ENCODE results near the gene TMEM145.

TMEM145 gene

DNA sequence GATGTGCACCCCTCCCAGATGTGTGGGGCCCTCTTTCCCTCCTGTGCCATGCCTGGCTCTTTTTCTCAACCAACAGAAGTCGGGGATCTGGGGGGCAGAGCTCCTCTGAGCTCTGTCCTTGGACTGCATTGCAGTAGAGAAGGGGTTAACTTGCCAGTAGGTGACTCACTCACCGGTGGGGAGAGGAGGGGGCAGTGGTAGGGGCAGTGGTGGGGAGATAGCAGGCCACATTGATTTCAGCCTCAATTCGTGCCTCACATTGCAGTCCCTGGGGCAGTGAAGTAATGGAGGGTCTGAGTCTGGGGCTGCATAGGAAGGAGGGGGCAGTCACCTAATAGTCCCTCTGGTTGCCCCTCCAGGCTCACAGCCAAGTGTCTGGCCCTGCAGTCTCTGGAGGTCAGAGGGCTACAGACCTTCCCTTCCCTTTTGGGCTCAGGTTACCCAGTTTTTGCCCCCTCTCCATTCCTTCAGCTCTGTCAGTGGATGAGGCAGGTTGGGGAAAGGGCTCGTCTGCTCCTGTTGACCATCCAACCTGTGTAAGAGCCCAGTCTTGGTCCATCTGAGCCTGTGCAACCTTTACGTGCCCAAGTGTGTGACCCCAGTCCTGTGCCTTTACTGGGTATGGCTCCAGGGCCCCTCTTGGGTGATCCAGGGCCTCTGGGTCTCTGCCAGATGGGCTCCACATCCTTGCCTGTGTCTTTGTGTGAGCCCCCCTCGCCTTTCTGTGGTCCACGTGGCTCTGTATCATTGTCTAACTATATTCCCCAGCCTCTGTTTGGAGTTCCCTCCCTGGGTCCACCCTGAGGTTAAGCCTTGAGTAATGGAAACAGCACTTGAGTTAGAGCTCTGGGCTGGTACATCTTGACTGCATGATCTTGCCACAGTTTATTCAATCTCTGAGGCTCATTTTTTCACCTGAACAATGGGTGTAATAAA is 31.0 kb upstream of the TMEM145 start:
- H3K9me3 Mint-ChIP-seq = no peaks in the 10 kb centered on the region
- H3K27ac Mint-ChIP-seq = no peak overlapping the region
- H3K36me3 Mint-ChIP-seq (ENCODE audit: low read depth) = no peaks in the 10 kb centered on the region
- H3K4me1 Mint-ChIP-seq (ENCODE audit: low read depth) = peaks cover 39% of the 10 kb centered on the region
- H3K27me3 Mint-ChIP-seq = no peaks in the 10 kb centered on the region
- peak overlapping the region; percentile 63 for H3K4me3 Mint-ChIP-seq

DNA sequence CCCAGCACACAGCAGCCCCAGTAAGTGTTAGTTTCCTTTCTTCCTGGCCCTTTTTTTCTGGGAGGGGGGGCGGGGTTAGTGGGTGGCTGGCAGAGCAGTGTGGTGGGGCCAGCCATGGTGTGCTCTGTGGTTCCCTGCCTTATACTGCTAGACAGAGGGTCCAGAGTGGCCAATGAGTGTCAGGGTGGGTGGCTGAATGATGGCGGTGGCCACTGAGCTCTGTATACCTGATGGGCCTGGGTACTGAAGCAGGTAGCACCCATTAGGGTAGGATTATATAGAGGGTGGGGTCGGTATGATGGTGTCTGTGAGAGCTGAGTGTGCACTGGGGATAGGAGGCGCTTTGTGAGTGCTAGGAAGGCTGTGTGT is 30.3 kb upstream of the TMEM145 start:
- Mint-ChIP-seq H3K4me3 (peak overlapping the region; percentile 57), H3K27me3 (no peaks in the 10 kb centered on the region), H3K4me1 (ENCODE audit: low read depth) (peaks cover 35% of the 10 kb centered on the region), H3K36me3 (ENCODE audit: low read depth) (no peaks in the 10 kb centered on the region), H3K9me3 (no peaks in the 10 kb centered on the region), H3K27ac (no peak overlapping the region)

DNA sequence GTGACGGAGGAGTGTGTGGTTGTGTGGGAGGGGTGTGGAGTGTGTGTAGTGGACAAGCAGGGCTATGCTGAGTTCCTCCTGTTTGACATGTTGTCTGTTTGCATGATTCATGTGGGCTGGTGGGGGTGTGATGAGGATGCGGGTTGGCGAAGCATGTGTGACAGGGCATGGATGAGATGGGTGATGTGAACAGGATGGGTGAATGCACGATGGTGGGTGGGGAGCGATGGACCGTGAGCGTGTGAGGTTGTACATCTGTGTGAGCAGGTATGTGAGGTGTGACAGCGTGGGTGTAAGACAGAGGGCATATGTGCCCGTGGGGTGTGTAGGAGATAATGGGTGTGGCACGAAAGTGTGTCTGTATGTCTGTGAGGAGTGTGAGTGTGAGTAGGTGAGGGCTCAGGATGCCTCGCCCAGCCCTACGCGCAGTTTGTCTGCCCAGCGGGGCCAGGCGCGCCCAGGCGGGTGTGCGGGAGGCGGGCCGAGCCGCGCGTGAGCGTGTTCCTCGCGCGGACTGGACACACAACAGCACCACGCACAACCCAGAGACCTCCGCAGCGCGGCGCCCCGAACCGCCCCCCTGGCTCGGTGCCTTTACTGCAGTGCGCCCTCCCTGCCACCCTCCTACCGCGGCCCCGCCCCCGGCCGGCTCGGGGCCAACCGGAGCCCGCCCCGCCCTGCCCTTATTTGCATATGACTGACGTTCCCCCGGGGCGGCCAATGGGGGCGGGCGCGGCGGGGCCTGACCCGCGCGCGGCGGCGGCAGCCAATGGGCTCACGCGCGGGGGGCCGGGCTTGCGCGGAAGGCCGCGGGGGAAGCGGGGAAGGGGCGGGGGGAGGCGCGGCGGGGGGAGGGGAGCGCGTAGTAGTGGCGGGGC is 29.7 kb upstream of the TMEM145 start:
- Mint-ChIP-seq H3K4me1 (ENCODE audit: low read depth) (peaks cover 32% of the 10 kb centered on the region), H3K36me3 (ENCODE audit: low read depth) (no peaks in the 10 kb centered on the region), H3K27me3 (no peaks in the 10 kb centered on the region), H3K27ac (no peak overlapping the region), H3K4me3 (no peak overlapping the region), H3K9me3 (no peaks in the 10 kb centered on the region)

- Mint-ChIP-seq H3K27me3 (no peaks in the 10 kb centered on the region), H3K36me3 (ENCODE audit: low read depth) (no peaks in the 10 kb centered on the region), H3K9me3 (no peaks in the 10 kb centered on the region), H3K4me3 (no peak overlapping the region), H3K27ac (no peak overlapping the region), H3K4me1 (ENCODE audit: low read depth) (peaks cover 25% of the 10 kb centered on the region)
These were observed 29.0 kb upstream of the TMEM145 start for GRCh38 chr19:42284066-42284501.

DNA sequence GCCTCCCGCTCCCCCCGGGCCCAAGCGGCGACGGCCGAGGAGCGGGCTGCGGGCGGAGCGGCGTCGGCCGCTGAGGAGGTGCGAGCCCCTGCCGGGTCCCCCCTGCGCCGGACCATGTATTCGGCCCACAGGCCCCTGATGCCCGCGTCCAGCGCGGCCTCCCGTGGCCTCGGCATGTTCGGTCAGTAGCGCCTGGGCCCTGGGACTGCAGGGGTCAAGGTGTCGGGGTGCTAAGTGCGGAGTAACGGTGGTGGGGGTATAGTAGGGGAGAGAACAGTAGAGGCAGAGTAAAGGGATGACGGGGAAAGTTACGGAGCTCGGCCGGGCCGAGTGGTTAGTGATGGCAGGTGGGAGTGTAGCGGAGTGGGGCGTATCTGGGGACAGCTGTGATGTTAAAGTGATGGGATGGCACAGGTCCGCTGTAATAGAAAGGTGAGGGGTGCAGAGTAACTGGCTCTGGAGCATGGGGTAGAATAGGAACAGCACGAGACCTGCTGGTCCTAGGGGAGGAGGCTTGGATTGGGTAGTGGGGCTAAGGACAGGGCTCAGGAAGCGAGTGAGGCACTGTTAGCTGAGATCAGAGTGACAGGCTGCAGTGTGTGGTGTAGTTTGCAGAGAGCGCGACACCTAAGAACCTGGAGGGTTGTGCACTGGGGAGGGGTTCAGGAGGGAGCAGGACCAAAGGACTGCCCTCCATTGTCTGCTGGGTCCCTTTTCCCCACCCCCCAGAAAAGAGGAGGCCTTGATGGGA is 28.3 kb upstream of the TMEM145 start:
- H3K4me1 Mint-ChIP-seq (ENCODE audit: low read depth) = peaks cover 18% of the 10 kb centered on the region
- H3K9me3 Mint-ChIP-seq = no peaks in the 10 kb centered on the region
- H3K36me3 Mint-ChIP-seq (ENCODE audit: low read depth) = peaks cover 3% of the 10 kb centered on the region
- H3K27ac Mint-ChIP-seq = peak overlapping the region; percentile 85
- no peaks in the 10 kb centered on the region for H3K27me3 Mint-ChIP-seq
- H3K4me3 Mint-ChIP-seq = peak overlapping the region; percentile 84

DNA sequence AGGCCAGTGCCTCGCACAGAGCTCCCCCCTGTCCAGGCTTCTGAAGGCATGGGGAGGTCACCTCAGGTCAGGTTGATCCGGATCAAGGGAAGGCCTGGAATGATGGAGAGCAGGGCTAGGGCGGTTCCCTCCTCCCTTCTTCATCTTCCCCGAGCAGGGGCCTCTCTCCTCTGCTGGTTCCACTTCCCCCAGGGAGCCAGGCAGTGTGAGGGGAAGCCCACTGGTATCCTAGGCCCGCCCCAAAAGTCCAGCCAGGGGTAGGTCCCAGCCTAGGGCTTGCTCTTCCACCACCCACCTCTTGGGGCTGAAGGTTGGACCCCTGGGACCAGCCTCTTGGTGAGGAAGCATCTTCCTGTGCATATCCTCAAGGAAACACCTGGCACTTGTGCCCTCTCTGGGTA is 27.6 kb upstream of the TMEM145 start:
- no peaks in the 10 kb centered on the region for H3K9me3 Mint-ChIP-seq
- H3K27ac Mint-ChIP-seq = peak overlapping the region; percentile 40
- peaks cover 18% of the 10 kb centered on the region for H3K4me1 Mint-ChIP-seq (ENCODE audit: low read depth)
- peak overlapping the region; percentile 84 for H3K4me3 Mint-ChIP-seq
- H3K27me3 Mint-ChIP-seq = no peaks in the 10 kb centered on the region
- H3K36me3 Mint-ChIP-seq (ENCODE audit: low read depth) = peaks cover 4% of the 10 kb centered on the region

GRCh38 chr19:42285988-42286348 is 27.1 kb upstream of the TMEM145 start:
- peaks cover 18% of the 10 kb centered on the region for H3K4me1 Mint-ChIP-seq (ENCODE audit: low read depth)
- H3K4me3 Mint-ChIP-seq = peak overlapping the region; percentile 84
- H3K9me3 Mint-ChIP-seq = no peaks in the 10 kb centered on the region
- H3K27ac Mint-ChIP-seq = peak overlapping the region; percentile 40
- no peaks in the 10 kb centered on the region for H3K27me3 Mint-ChIP-seq
- peaks cover 4% of the 10 kb centered on the region for H3K36me3 Mint-ChIP-seq (ENCODE audit: low read depth)

- Mint-ChIP-seq H3K36me3 (ENCODE audit: low read depth) (peaks cover 4% of the 10 kb centered on the region), H3K27ac (no peak overlapping the region)
These were observed 26.6 kb upstream of the TMEM145 start for GRCh38 chr19:42286349-42287016.

DNA sequence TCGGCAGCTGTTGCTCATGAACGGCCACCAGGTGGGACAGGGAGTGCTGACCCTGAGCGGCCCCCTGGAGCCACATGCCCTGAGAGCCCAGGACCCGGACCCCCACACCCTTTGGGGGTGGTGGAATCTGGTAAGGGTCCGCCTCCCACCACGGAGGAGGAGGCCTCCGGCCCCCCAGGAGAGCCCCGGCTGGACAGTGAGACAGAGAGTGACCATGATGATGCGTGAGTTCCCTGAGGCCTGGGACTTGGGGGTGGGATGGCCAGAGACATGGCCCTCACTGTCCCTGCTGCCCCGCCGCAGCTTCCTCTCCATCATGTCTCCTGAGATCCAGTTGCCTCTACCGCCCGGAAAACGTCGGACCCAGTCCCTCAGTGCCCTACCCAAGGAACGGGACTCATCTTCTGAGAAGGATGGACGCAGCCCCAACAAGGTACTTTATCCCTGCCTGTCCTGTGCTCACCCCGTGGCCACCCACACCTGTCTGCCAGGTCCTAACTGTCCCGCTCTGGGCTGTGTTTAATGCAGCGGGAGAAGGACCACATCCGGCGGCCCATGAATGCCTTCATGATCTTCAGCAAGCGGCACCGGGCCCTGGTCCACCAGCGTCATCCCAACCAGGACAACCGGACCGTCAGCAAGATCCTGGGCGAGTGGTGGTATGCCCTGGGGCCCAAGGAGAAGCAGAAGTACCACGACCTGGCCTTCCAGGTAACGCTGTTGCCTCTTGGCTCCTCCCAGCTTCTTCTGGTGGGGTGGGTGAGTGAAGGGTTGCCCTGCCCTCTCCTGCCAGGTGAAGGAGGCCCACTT is 25.9 kb upstream of the TMEM145 start:
- no peaks in the 10 kb centered on the region for H3K9me3 Mint-ChIP-seq
- H3K27me3 Mint-ChIP-seq = no peaks in the 10 kb centered on the region
- H3K4me1 Mint-ChIP-seq (ENCODE audit: low read depth) = peaks cover 18% of the 10 kb centered on the region
- no peak overlapping the region for H3K4me3 Mint-ChIP-seq
- H3K27ac Mint-ChIP-seq = no peak overlapping the region
- peaks cover 4% of the 10 kb centered on the region for H3K36me3 Mint-ChIP-seq (ENCODE audit: low read depth)

More at GRCh38 chr19:42286349-42287016, 26.6 kb upstream of the TMEM145 start:
- Mint-ChIP-seq H3K9me3 (no peaks in the 10 kb centered on the region), H3K4me3 (no peak overlapping the region), H3K27me3 (no peaks in the 10 kb centered on the region), H3K4me1 (ENCODE audit: low read depth) (peaks cover 18% of the 10 kb centered on the region)

- Mint-ChIP-seq H3K9me3 (no peaks in the 10 kb centered on the region), H3K4me3 (no peak overlapping the region), H3K4me1 (ENCODE audit: low read depth) (peaks cover 18% of the 10 kb centered on the region), H3K27ac (no peak overlapping the region), H3K27me3 (no peaks in the 10 kb centered on the region), H3K36me3 (ENCODE audit: low read depth) (peaks cover 4% of the 10 kb centered on the region)
These were observed 25.3 kb upstream of the TMEM145 start for GRCh38 chr19:42287827-42288107.

DNA sequence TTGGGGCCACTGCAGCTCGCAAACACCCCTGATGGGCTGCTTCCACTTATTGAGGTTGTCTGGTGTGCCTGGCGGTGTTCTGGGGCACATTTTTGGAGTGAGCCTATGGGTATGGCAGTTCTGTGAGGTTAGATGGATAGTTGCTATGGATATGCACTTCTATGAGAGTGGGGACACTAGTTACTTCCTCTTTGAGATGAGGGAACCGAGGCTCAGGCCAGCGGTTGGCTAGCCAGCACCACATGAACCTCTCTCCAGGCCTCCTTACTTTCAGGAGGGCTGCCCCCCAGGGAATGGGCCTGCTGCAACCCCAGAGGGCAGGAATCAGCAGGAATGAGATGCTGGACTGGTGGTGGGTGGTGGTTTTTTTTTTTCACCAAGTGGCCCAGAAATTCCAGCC is 24.7 kb upstream of the TMEM145 start:
- Mint-ChIP-seq H3K36me3 (ENCODE audit: low read depth) (peaks cover 7% of the 10 kb centered on the region), H3K9me3 (no peaks in the 10 kb centered on the region), H3K27me3 (no peaks in the 10 kb centered on the region), H3K4me1 (ENCODE audit: low read depth) (peaks cover 18% of the 10 kb centered on the region), H3K4me3 (no peak overlapping the region), H3K27ac (no peak overlapping the region)

- H3K27ac Mint-ChIP-seq = no peak overlapping the region
- H3K4me3 Mint-ChIP-seq = no peak overlapping the region
- H3K27me3 Mint-ChIP-seq = no peaks in the 10 kb centered on the region
- no peaks in the 10 kb centered on the region for H3K9me3 Mint-ChIP-seq
- peaks cover 18% of the 10 kb centered on the region for H3K4me1 Mint-ChIP-seq (ENCODE audit: low read depth)
- peaks cover 11% of the 10 kb centered on the region for H3K36me3 Mint-ChIP-seq (ENCODE audit: low read depth)
These were observed 24.1 kb upstream of the TMEM145 start for GRCh38 chr19:42288881-42289555.

GRCh38 chr19:42289556-42290041 is 23.5 kb upstream of the TMEM145 start:
- Mint-ChIP-seq H3K9me3 (no peaks in the 10 kb centered on the region), H3K36me3 (ENCODE audit: low read depth) (peaks cover 14% of the 10 kb centered on the region), H3K27me3 (no peaks in the 10 kb centered on the region), H3K4me1 (ENCODE audit: low read depth) (peaks cover 18% of the 10 kb centered on the region), H3K4me3 (no peak overlapping the region), H3K27ac (no peak overlapping the region)

All from stimulated activated naive CD8-positive, alpha-beta T cell treated with anti-CD3 and anti-CD28 coated beads, Interleukin-15, Interleukin-2, amounts not matched to agents 100 ng/mL and 50 ng/mL, for 24 hours (primary cell).